Measurements from ENCODE around the gene FCSK. TPM values are rescaled to one million over a fixed set of nuclear protein-coding genes. Genes with fewer than 3 reads are reported as not detected.

Gene FCSK
- total RNA-seq, 6 experiments from 2014 or later, result 5.1 to 7.1 (median 6.1) TPM

GRCh38 chr16:70481929-70482536 lies 27.6 kb downstream of the FCSK start:
- Mint-ChIP-seq H3K36me3 (ENCODE audit: low read depth) (peaks cover 18% of the 10 kb centered on the region), H3K4me1 (ENCODE audit: low read depth) (peaks cover 21% of the 10 kb centered on the region), H3K27me3 (ENCODE audit: insufficient read depth) (no peaks in the 10 kb centered on the region; the same call in 1 of the 2 replicates), H3K27ac (peak overlapping the region; percentile 77), H3K4me3 (peak overlapping the region; percentile 9; the same call in 1 of the 2 replicates), H3K9me3 (no peaks in the 10 kb centered on the region)
- TF ChIP-seq CTCF (IDR thresholded peaks at IDR 0.05), result no peak
- DNase-seq, result peak; percentile 84

- no peaks in the 10 kb centered on the region for H3K9me3 Mint-ChIP-seq
- peaks cover 18% of the 10 kb centered on the region for H3K36me3 Mint-ChIP-seq (ENCODE audit: low read depth)
- H3K4me1 Mint-ChIP-seq (ENCODE audit: low read depth), result peaks cover 15% of the 10 kb centered on the region
- no peak for DNase-seq
- H3K27me3 Mint-ChIP-seq (ENCODE audit: insufficient read depth), result no peaks in the 10 kb centered on the region; the same call in 1 of the 2 replicates
- no peak overlapping the region for H3K4me3 Mint-ChIP-seq
- no peak for TF ChIP-seq CTCF (IDR thresholded peaks at IDR 0.05)
- H3K27ac Mint-ChIP-seq, result peak overlapping the region; percentile 77
Observed at GRCh38 chr16:70482624-70483023, 28.2 kb downstream of the FCSK start.

GRCh38 chr16:70483426-70483825 lies 29.0 kb downstream of the FCSK start:
- H3K4me3 Mint-ChIP-seq, result no peak overlapping the region

GRCh38 chr16:70484867-70485266 lies 30.5 kb downstream of the FCSK start:
- DNase-seq, result no peak
- Mint-ChIP-seq H3K4me3 (no peak overlapping the region), H3K27me3 (ENCODE audit: insufficient read depth) (no peaks in the 10 kb centered on the region; the same call in 1 of the 2 replicates), H3K4me1 (ENCODE audit: low read depth) (peaks cover 12% of the 10 kb centered on the region), H3K36me3 (ENCODE audit: low read depth) (peaks cover 23% of the 10 kb centered on the region), H3K27ac (no peak overlapping the region), H3K9me3 (no peaks in the 10 kb centered on the region)
- TF ChIP-seq CTCF (IDR thresholded peaks at IDR 0.05), result no peak

More at GRCh38 chr16:70483426-70483825, 29.0 kb downstream of the FCSK start:
- no peak for TF ChIP-seq CTCF (IDR thresholded peaks at IDR 0.05)
- H3K36me3 Mint-ChIP-seq (ENCODE audit: low read depth), result peaks cover 18% of the 10 kb centered on the region
- no peak for DNase-seq
- no peaks in the 10 kb centered on the region for H3K9me3 Mint-ChIP-seq
- peak overlapping the region; percentile 26; the same call in 1 of the 2 replicates for H3K27ac Mint-ChIP-seq
- peaks cover 12% of the 10 kb centered on the region for H3K4me1 Mint-ChIP-seq (ENCODE audit: low read depth)
- H3K27me3 Mint-ChIP-seq (ENCODE audit: insufficient read depth), result no peaks in the 10 kb centered on the region; the same call in 1 of the 2 replicates

GRCh38 chr16:70490261-70490660 lies 35.9 kb downstream of the FCSK start:
- Mint-ChIP-seq H3K27ac (no peak overlapping the region), H3K4me3 (no peak overlapping the region), H3K27me3 (ENCODE audit: insufficient read depth) (no peaks in the 10 kb centered on the region; the same call in 1 of the 2 replicates), H3K9me3 (no peaks in the 10 kb centered on the region), H3K36me3 (ENCODE audit: low read depth) (peaks cover 23% of the 10 kb centered on the region), H3K4me1 (ENCODE audit: low read depth) (peaks cover 11% of the 10 kb centered on the region)
- no peak for TF ChIP-seq CTCF (IDR thresholded peaks at IDR 0.05)
- no peak for DNase-seq
